Sigmoid colon (tissue), 7 donors: ENCODE measurements around the gene TMEM53. TPM values are rescaled to one million over a fixed set of nuclear protein-coding genes. Genes with fewer than 3 reads are reported as not detected.

ENCODE experiments used
- DNase-seq: peaks from one replicate; pipeline ENCODE4 v3.0.0-alpha.2; 2019
- H3K27ac ChIP-seq, 4 donors: fragments of 200-600 bp; sonication (generic); one replicate each; pipeline ENCODE4 v1.5.1; 2016 to 2019; ENCODE audit warnings: mild to moderate bottlenecking in 1 of 4
- H3K27me3 ChIP-seq, 3 donors: fragments of 200-600 bp; sonication (generic); one replicate each; pipeline ENCODE4 v1.5.1; 2019; ENCODE audit warnings: mild to moderate bottlenecking in 1 of 3
- H3K36me3 ChIP-seq, 4 donors: fragments of 200-600 bp; sonication (generic); one replicate each; pipeline ENCODE4 v1.5.1; 2016 to 2019
- H3K4me1 ChIP-seq, 4 donors: fragments of 200-600 bp; sonication (generic); one replicate each; pipeline ENCODE4 v1.5.1; 2017 to 2019
- H3K4me3 ChIP-seq, 4 donors: fragments of 200-600 bp; sonication (generic); one replicate each; pipeline ENCODE4 v1.5.1; 2017 to 2019; ENCODE audit warnings: mild to moderate bottlenecking in 2 of 4, moderate library complexity in 1 of 4
- H3K9me3 ChIP-seq, 4 donors: fragments of 200-600 bp in 3 of 4; sonication (generic) in 3 of 4; one replicate each; pipeline versions ENCODE4 v1.5.1 to v1.6.1; 2013 to 2019
- CTCF ChIP-seq, 4 experiments: fragments of 450-650 bp in 3 of 4; fragments of 200-600 bp in 1 of 4; IDR thresholded peaks; one replicate each; pipeline ENCODE4 v1.5.1; 2016 to 2019; ENCODE audit warnings: antibody characterized with exemption in 4 of 4, mild to moderate bottlenecking in 3 of 4, moderate library complexity in 2 of 4
- EP300 ChIP-seq, 4 donors: sonication (generic); formaldehyde crosslinking; IDR thresholded peaks; one replicate each; pipeline ENCODE4 v1.6.1; 2017; ENCODE audit warnings: antibody characterized with exemption in 4 of 4
- POLR2A ChIP-seq, 2 donors: fragments of 450-650 bp; IDR thresholded peaks; one replicate each; pipeline ENCODE4 v1.6.1; 2016; ENCODE audit warnings: antibody characterized with exemption in 2 of 2, mild to moderate bottlenecking in 2 of 2, moderate library complexity in 2 of 2
- POLR2AphosphoS5 ChIP-seq, 4 donors: sonication (generic); formaldehyde crosslinking; IDR thresholded peaks; one replicate each; pipeline ENCODE4 v1.6.1; 2017; ENCODE audit warnings: antibody characterized with exemption in 4 of 4
- WGBS, 2 donors: extraction: QIAGEN DNeasy Blood & Tissue Kit; methylation state at CpG; one replicate each; pipeline ENCODE4 v1.1.7; 2013; 5-methylcytosine and 5-hydroxymethylcytosine counted together
- intact Hi-C: fragments of 100-400 bp; cut with DNase I; formaldehyde crosslinking; loops from one replicate; pipeline ENCODE4 v1.15.1; 2023
- polyA plus RNA-seq, 3 donors: library from polyadenylated mRNA; stranded (reverse); fragments of 200-250 nt; gene quantifications; one replicate each; pipeline ENCODE4 v1.2.3, GENCODE V29; 2013
- total RNA-seq, 4 donors: library from RNA; depleted of rRNA; stranded (reverse); fragments of >200 nt; gene quantifications; one replicate each; pipeline ENCODE4 v1.1.0, GENCODE V29; 2016
- donor health status: healthy with polysubstance abuse.
- donor health status: Bipolar disorder and iron deficiency.
- donor health status: healthy.

TMEM53 gene
- total and polyA plus RNA-seq, 7 donors: 1.7 to 29.7 (median 5.6) TPM

GRCh38 chr1:44681905-44682882 lies 7.9 kb upstream of the TMEM53 start:
- H3K4me3 ChIP-seq: no peak overlapping the region
- 71 to 84% methylated on average over 14 of the region's 14 CpGs for WGBS, 2 donors
- H3K27me3 ChIP-seq: no peaks in the 10 kb centered on the region
- H3K4me1 ChIP-seq: no peaks in the 10 kb centered on the region
- H3K27ac ChIP-seq: no peak overlapping the region
- H3K9me3 ChIP-seq: no peaks in the 10 kb centered on the region
- intact Hi-C loops: no loop called here
- TF ChIP-seq CTCF (IDR thresholded peaks at IDR 0.05) (no peak), POLR2A (IDR thresholded peaks at IDR 0.05) (no peak), POLR2AphosphoS5 (IDR thresholded peaks at IDR 0.05) (no peak), EP300 (IDR thresholded peaks at IDR 0.05) (no peak)
- no peak for DNase-seq
- H3K36me3 ChIP-seq: no peaks in the 10 kb centered on the region

GRCh38 chr1:44679468-44679867 lies 5.2 kb upstream of the TMEM53 start:
- Histone ChIP-seq H3K27ac (no peak overlapping the region), H3K9me3 (no peaks in the 10 kb centered on the region), H3K4me3 (no peak overlapping the region), H3K4me1 (peaks cover 0 to 12% (median 9%) of the 10 kb centered on the region in 4 donors), H3K27me3 (no peaks in the 10 kb centered on the region), H3K36me3 (no peaks in the 10 kb centered on the region)
- intact Hi-C loops: no loop called here
- WGBS, 2 donors: 86 to 90% methylated on average over 5 of the region's 5 CpGs
- TF ChIP-seq POLR2AphosphoS5 (IDR thresholded peaks at IDR 0.05): no peak
- TF ChIP-seq POLR2A (IDR thresholded peaks at IDR 0.05): no peak
- no peak for TF ChIP-seq EP300 (IDR thresholded peaks at IDR 0.05)
- TF ChIP-seq CTCF (IDR thresholded peaks at IDR 0.05): no peak
- no peak for DNase-seq

DNA sequence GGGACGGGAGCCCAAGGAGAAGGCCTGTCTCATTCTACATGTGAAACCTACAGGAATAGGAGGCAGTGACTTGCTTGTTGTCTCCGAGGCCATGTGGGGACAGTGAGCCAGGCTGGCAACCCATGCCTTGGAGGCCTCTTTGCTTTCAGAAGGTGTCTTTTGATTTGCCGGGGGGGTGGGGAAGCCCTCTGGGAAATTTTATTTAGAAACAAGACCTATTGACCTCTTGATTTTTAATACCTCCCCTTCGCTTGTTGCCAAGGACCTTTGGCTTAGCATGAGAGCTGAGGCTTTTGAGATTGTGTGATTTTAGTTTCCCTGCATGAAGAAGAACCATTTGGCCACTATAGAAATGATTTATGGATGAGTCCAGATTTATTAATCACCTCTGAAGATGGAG lies 4.3 kb upstream of the TMEM53 start:
- H3K4me3 ChIP-seq: no peak overlapping the region
- no peak for TF ChIP-seq POLR2A (IDR thresholded peaks at IDR 0.05)
- no peak for TF ChIP-seq EP300 (IDR thresholded peaks at IDR 0.05)
- no peak for TF ChIP-seq POLR2AphosphoS5 (IDR thresholded peaks at IDR 0.05)
- TF ChIP-seq CTCF (IDR thresholded peaks at IDR 0.05): no peak
- peaks cover 0 to 13% (median 9%) of the 10 kb centered on the region in 4 donors for H3K4me1 ChIP-seq
- H3K27ac ChIP-seq: no peak overlapping the region
- no peaks in the 10 kb centered on the region for H3K36me3 ChIP-seq
- whole genome bisulfite sequencing, 2 donors: 90 to 91% methylated on average over 4 of the region's 4 CpGs
- no peaks in the 10 kb centered on the region for H3K9me3 ChIP-seq
- no peak for DNase-seq
- no peaks in the 10 kb centered on the region for H3K27me3 ChIP-seq
- intact Hi-C loops: no loop called here

DNA sequence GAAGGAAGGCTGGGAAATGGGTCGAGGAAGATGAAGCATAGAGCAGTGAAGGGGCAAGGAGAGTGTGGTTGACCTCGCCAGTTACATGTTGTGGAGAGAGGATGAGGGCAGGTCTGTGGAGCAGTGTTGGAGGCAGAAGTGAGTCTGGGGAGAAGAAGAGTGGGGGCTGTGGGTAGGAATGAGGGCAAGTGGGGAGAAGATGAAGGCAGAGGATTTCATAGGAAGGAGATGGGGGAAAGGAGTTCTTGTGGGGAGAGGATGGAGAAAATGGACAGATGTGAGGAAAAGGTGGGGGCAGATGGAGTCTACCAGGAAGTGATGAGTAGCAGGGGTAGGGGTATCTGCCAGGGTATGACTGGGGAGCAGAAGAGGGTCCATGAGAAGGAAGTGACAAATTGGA lies 3.8 kb upstream of the TMEM53 start:
- no peaks in the 10 kb centered on the region for H3K9me3 ChIP-seq
- no peaks in the 10 kb centered on the region for H3K27me3 ChIP-seq
- 90 to 93% methylated on average over 2 of the region's 2 CpGs for WGBS, 2 donors
- no peak for DNase-seq
- no peak overlapping the region for H3K4me3 ChIP-seq
- intact Hi-C loops: no loop called here
- H3K4me1 ChIP-seq: peaks cover 0 to 18% (median 14%) of the 10 kb centered on the region in 4 donors
- TF ChIP-seq EP300 (IDR thresholded peaks at IDR 0.05): no peak
- H3K27ac ChIP-seq: no peak overlapping the region
- no peaks in the 10 kb centered on the region for H3K36me3 ChIP-seq

GRCh38 chr1:44677201-44677766 lies 3.0 kb upstream of the TMEM53 start:
- H3K4me3 ChIP-seq: no peak overlapping the region
- H3K27ac ChIP-seq: peak overlapping the region in 2 of 4 donors; percentile 24 to 44
- intact Hi-C loops: no loop called here
- no peaks in the 10 kb centered on the region for H3K9me3 ChIP-seq
- no peak for DNase-seq
- peaks cover 0 to 27% (median 21%) of the 10 kb centered on the region in 4 donors for H3K4me1 ChIP-seq
- H3K27me3 ChIP-seq: no peaks in the 10 kb centered on the region
- TF ChIP-seq POLR2A (IDR thresholded peaks at IDR 0.05) (no peak), POLR2AphosphoS5 (IDR thresholded peaks at IDR 0.05) (no peak), EP300 (IDR thresholded peaks at IDR 0.05) (no peak), CTCF (IDR thresholded peaks at IDR 0.05) (no peak)
- WGBS, 2 donors: 78 to 81% methylated on average over 6 of the region's 6 CpGs
- H3K36me3 ChIP-seq: no peaks in the 10 kb centered on the region
